Epidermal melanocyte (primary cell): ENCODE results near the gene DDX3X.

Experiments used
- DNase-seq: peaks from one replicate; pipeline ENCODE4 v3.0.0; 2011; ENCODE audit warnings: low spot score; ENCODE audit not compliant: insufficient read length

DDX3X gene

GRCh38 chrX:41327341-41327740 is 6.6 kb upstream of the DDX3X start:
- no peak for DNase-seq

- no peak for DNase-seq
These were observed 4.9 kb upstream of the DDX3X start for GRCh38 chrX:41329101-41329500.

GRCh38 chrX:41332005-41332404 is 2.0 kb upstream of the DDX3X start:
- no peak for DNase-seq

GRCh38 chrX:41332408-41333002 is 1.5 kb upstream of the DDX3X start:
- no peak for DNase-seq

GRCh38 chrX:41333003-41333743 is 789 bp upstream of the DDX3X start:
- peak; percentile 23 for DNase-seq

GRCh38 chrX:41334363-41335197 is 618 bp downstream of the DDX3X start:
- DNase-seq = peak; percentile 41

GRCh38 chrX:41335198-41335957 is 1.4 kb downstream of the DDX3X start:
- DNase-seq = no peak

GRCh38 chrX:41335958-41336331 is 2.0 kb downstream of the DDX3X start:
- DNase-seq = no peak

GRCh38 chrX:41336447-41336846 is 2.5 kb downstream of the DDX3X start:
- no peak for DNase-seq

- no peak for DNase-seq
These were observed 3.2 kb downstream of the DDX3X start for GRCh38 chrX:41337140-41337539.

GRCh38 chrX:41338436-41338835 is 4.5 kb downstream of the DDX3X start:
- no peak for DNase-seq

GRCh38 chrX:41339148-41339547 is 5.2 kb downstream of the DDX3X start:
- DNase-seq = no peak

- no peak for DNase-seq
These were observed 10.1 kb downstream of the DDX3X start for GRCh38 chrX:41344053-41344452.

GRCh38 chrX:41347186-41347585 is 13.2 kb downstream of the DDX3X start:
- no peak for DNase-seq

- DNase-seq = no peak
These were observed 14.6 kb downstream of the DDX3X start for GRCh38 chrX:41348551-41348950.

- DNase-seq = no peak
These were observed 16.4 kb downstream of the DDX3X start for GRCh38 chrX:41350150-41350975.

- DNase-seq = no peak
These were observed 17.1 kb downstream of the DDX3X start for GRCh38 chrX:41350976-41351569.

GRCh38 chrX:41351923-41352322 is 18.0 kb downstream of the DDX3X start:
- DNase-seq = no peak

GRCh38 chrX:41352329-41352838 is 18.4 kb downstream of the DDX3X start:
- no peak for DNase-seq

GRCh38 chrX:41353985-41354384 is 20.0 kb downstream of the DDX3X start:
- no peak for DNase-seq
